ENCODE results near the gene CR1. TPM values are rescaled to one million over a fixed set of nuclear protein-coding genes. Genes with fewer than 3 reads are reported as not detected.

CR1 gene
- total RNA-seq, 1 donor from 2014 or later, result 0.51 TPM

- Mint-ChIP-seq H3K4me3 (ENCODE audit: unreplicated experiment) (no peak overlapping the region), H3K9me3 (ENCODE audit: unreplicated experiment) (no peaks in the 10 kb centered on the region), H3K36me3 (ENCODE audit: low read depth, unreplicated experiment) (no peaks in the 10 kb centered on the region), H3K27ac (ENCODE audit: unreplicated experiment) (no peak overlapping the region), H3K27me3 (ENCODE audit: unreplicated experiment) (no peaks in the 10 kb centered on the region), H3K4me1 (ENCODE audit: unreplicated experiment) (no peaks in the 10 kb centered on the region)
- no peak for DNase-seq (ENCODE audit: low spot score)
- TF ChIP-seq CTCF (IDR thresholded peaks at IDR 0.05; ENCODE audit: unreplicated experiment), result no peak
Measured at GRCh38 chr1:207603777-207604176, 107.8 kb downstream of the CR1 start.

- TF ChIP-seq CTCF (IDR thresholded peaks at IDR 0.05; ENCODE audit: unreplicated experiment), result no peak
- no peaks in the 10 kb centered on the region for H3K36me3 Mint-ChIP-seq (ENCODE audit: low read depth, unreplicated experiment)
- H3K4me1 Mint-ChIP-seq (ENCODE audit: unreplicated experiment), result no peaks in the 10 kb centered on the region
- no peak overlapping the region for H3K27ac Mint-ChIP-seq (ENCODE audit: unreplicated experiment)
- H3K27me3 Mint-ChIP-seq (ENCODE audit: unreplicated experiment), result no peaks in the 10 kb centered on the region
- H3K4me3 Mint-ChIP-seq (ENCODE audit: unreplicated experiment), result no peak overlapping the region
- H3K9me3 Mint-ChIP-seq (ENCODE audit: unreplicated experiment), result no peaks in the 10 kb centered on the region
- DNase-seq (ENCODE audit: low spot score), result no peak
Measured at GRCh38 chr1:207605444-207606361, 109.7 kb downstream of the CR1 start.

GRCh38 chr1:207606362-207606755, 110.4 kb downstream of the CR1 start:
- no peaks in the 10 kb centered on the region for H3K27me3 Mint-ChIP-seq (ENCODE audit: unreplicated experiment)
- H3K4me3 Mint-ChIP-seq (ENCODE audit: unreplicated experiment), result no peak overlapping the region
- DNase-seq (ENCODE audit: low spot score), result no peak
- no peak for TF ChIP-seq CTCF (IDR thresholded peaks at IDR 0.05; ENCODE audit: unreplicated experiment)
- H3K27ac Mint-ChIP-seq (ENCODE audit: unreplicated experiment), result no peak overlapping the region
- H3K36me3 Mint-ChIP-seq (ENCODE audit: low read depth, unreplicated experiment), result no peaks in the 10 kb centered on the region
- no peaks in the 10 kb centered on the region for H3K9me3 Mint-ChIP-seq (ENCODE audit: unreplicated experiment)
- H3K4me1 Mint-ChIP-seq (ENCODE audit: unreplicated experiment), result peaks cover 2% of the 10 kb centered on the region

DNA sequence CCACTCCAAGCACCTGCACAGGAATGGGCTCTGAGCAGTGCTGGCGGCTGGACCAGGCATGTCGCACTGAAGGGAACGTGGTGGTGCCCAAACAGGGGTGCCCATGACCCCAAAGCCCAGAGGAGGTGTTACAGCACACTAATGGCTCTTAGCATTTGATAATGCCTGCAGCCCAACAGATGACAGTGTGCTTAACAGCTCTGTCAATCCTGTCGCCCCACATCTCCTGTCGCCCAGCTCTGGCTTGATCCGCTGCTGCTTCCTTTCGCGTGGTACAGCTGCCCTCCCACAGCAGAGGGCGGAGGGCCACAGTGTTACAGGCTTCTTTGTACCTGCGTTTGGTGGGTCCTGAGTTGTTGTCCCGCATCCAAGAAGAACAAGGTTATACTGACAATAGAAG, 116.8 kb downstream of the CR1 start:
- Mint-ChIP-seq H3K36me3 (ENCODE audit: low read depth, unreplicated experiment) (peaks cover 3% of the 10 kb centered on the region), H3K4me1 (ENCODE audit: unreplicated experiment) (peaks cover 2% of the 10 kb centered on the region), H3K27ac (ENCODE audit: unreplicated experiment) (no peak overlapping the region), H3K4me3 (ENCODE audit: unreplicated experiment) (no peak overlapping the region), H3K9me3 (ENCODE audit: unreplicated experiment) (peaks cover 6% of the 10 kb centered on the region), H3K27me3 (ENCODE audit: unreplicated experiment) (no peaks in the 10 kb centered on the region)
- TF ChIP-seq CTCF (IDR thresholded peaks at IDR 0.05; ENCODE audit: unreplicated experiment), result no peak
- DNase-seq (ENCODE audit: low spot score), result no peak

GRCh38 chr1:207619871-207620542, 124.0 kb downstream of the CR1 start:
- peak; percentile 79 for TF ChIP-seq CTCF (IDR thresholded peaks at IDR 0.05; ENCODE audit: unreplicated experiment)
- Mint-ChIP-seq H3K9me3 (ENCODE audit: unreplicated experiment) (no peaks in the 10 kb centered on the region), H3K27me3 (ENCODE audit: unreplicated experiment) (no peaks in the 10 kb centered on the region), H3K4me3 (ENCODE audit: unreplicated experiment) (no peak overlapping the region), H3K36me3 (ENCODE audit: low read depth, unreplicated experiment) (no peaks in the 10 kb centered on the region), H3K4me1 (ENCODE audit: unreplicated experiment) (peaks cover 3% of the 10 kb centered on the region), H3K27ac (ENCODE audit: unreplicated experiment) (no peak overlapping the region)
- DNase-seq (ENCODE audit: low spot score), result peak; percentile 24

Data from endothelial cell (in vitro differentiated cells).